ENCODE data around the gene DNAJB6. TPM values are rescaled to one million over a fixed set of nuclear protein-coding genes. Genes with fewer than 3 reads are reported as not detected.
A peak's percentile ranks its signal among the peaks of the same experiment; 100 is the strongest.

Gene DNAJB6
- polyA plus RNA-seq, 3 donors, result 66.6 to 117 (median 116) TPM

GRCh38 chr7:157339777-157340677 is 3.2 kb downstream of the DNAJB6 start:
- peaks cover 6 to 26% of the 10 kb centered on the region in 2 donors for H3K36me3 Mint-ChIP-seq
- no peak overlapping the region for H3K9ac ChIP-seq (ENCODE audit: insufficient read depth, low read length, poor library complexity, severe bottlenecking)
- peak overlapping the region in 1 of 3 experiments; percentile 50 for H3K4me3 ChIP-seq (replicated peaks in 1 of 3; ENCODE audit: low read depth in 2 of 3, low read length in 3 of 3)
- H2AFZ ChIP-seq (ENCODE audit: insufficient read depth, low read depth, low read length, poor library complexity, severe bottlenecking), result no peak overlapping the region
- H3K4me2 ChIP-seq (replicated peaks; ENCODE audit: extremely low read depth, low read length, poor library complexity, severe bottlenecking), result peak overlapping the region; percentile 33
- DNase-seq, result peak; percentile 57 to 64 (median 63)
- peaks cover 51% of the 10 kb centered on the region for H3K4me1 Mint-ChIP-seq
- no peaks in the 10 kb centered on the region for H3K27me3 ChIP-seq (ENCODE audit: control insufficient read depth in 2 of 2, insufficient read depth in 2 of 2, low read length in 2 of 2)
- no peaks in the 10 kb centered on the region for H3K36me3 ChIP-seq (replicated peaks in 1 of 2; ENCODE audit: control insufficient read depth in 1 of 2, insufficient read depth in 2 of 2, low read length in 2 of 2)
- H3K4me1 ChIP-seq (ENCODE audit: control insufficient read depth in 1 of 2, insufficient read depth in 2 of 2, low read length in 2 of 2), result peaks cover 24 to 37% of the 10 kb centered on the region in 2 donors
- no peaks in the 10 kb centered on the region for H3K27me3 Mint-ChIP-seq (ENCODE audit: low read depth in 3 of 3)
- peak overlapping the region in 1 of 2 donors; percentile 96 for H3K4me3 Mint-ChIP-seq
- H3K9me3 Mint-ChIP-seq, result peaks cover 0 to 1% (median 0%) of the 10 kb centered on the region in 7 donors
- 61% methylated on average over 19 of the region's 25 CpGs for WGBS (ENCODE audit: insufficient coverage)
- no peaks in the 10 kb centered on the region for H3K9me3 ChIP-seq (replicated peaks in 1 of 2; ENCODE audit: control insufficient read depth in 1 of 2, insufficient read depth in 1 of 2, low read length in 2 of 2)
- intact Hi-C loops (cut with micrococcal nuclease), result loop anchor here (2.0 to 10.0 kb wide), 2 partner anchors 43 to 65 kb away; no protein-coding TSS in a partner anchor
- H3K27ac Mint-ChIP-seq, result peak overlapping the region; percentile 3 to 74 (median 17)
- no peak overlapping the region for H3K27ac ChIP-seq (ENCODE audit: low read depth in 1 of 2, low read length in 2 of 2)
- peak; percentile 84 for TF ChIP-seq CTCF (IDR thresholded peaks at IDR 0.05)
- H4K20me1 ChIP-seq (ENCODE audit: insufficient read depth, low read length), result peaks cover 78% of the 10 kb centered on the region
- H3K79me2 ChIP-seq (ENCODE audit: insufficient read depth, low read length), result peaks cover 83% of the 10 kb centered on the region

GRCh38 chr7:157347217-157347904 is 10.6 kb downstream of the DNAJB6 start:
- Histone ChIP-seq H3K27ac (ENCODE audit: low read depth in 1 of 2, low read length in 2 of 2) (no peak overlapping the region), H3K36me3 (replicated peaks in 1 of 2; ENCODE audit: control insufficient read depth in 1 of 2, insufficient read depth in 2 of 2, low read length in 2 of 2) (peaks cover 0 to 9% of the 10 kb centered on the region in 2 donors), H3K9ac (ENCODE audit: insufficient read depth, low read length, poor library complexity, severe bottlenecking) (no peak overlapping the region), H3K4me1 (ENCODE audit: control insufficient read depth in 1 of 2, insufficient read depth in 2 of 2, low read length in 2 of 2) (peaks cover 13 to 30% of the 10 kb centered on the region in 2 donors), H3K4me3 (replicated peaks in 1 of 3; ENCODE audit: low read depth in 2 of 3, low read length in 3 of 3) (no peak overlapping the region), H3K79me2 (ENCODE audit: insufficient read depth, low read length) (peaks cover 100% of the 10 kb centered on the region), H3K27me3 (ENCODE audit: control insufficient read depth in 2 of 2, insufficient read depth in 2 of 2, low read length in 2 of 2) (no peaks in the 10 kb centered on the region), H3K9me3 (replicated peaks in 1 of 2; ENCODE audit: control insufficient read depth in 1 of 2, insufficient read depth in 1 of 2, low read length in 2 of 2) (no peaks in the 10 kb centered on the region), H4K20me1 (ENCODE audit: insufficient read depth, low read length) (peaks cover 100% of the 10 kb centered on the region), H3K4me2 (replicated peaks; ENCODE audit: extremely low read depth, low read length, poor library complexity, severe bottlenecking) (no peak overlapping the region), H2AFZ (ENCODE audit: insufficient read depth, low read depth, low read length, poor library complexity, severe bottlenecking) (no peak overlapping the region)
- Mint-ChIP-seq H3K4me1 (peaks cover 44% of the 10 kb centered on the region), H3K9me3 (no peaks in the 10 kb centered on the region), H3K4me3 (no peak overlapping the region), H3K27me3 (ENCODE audit: low read depth in 3 of 3) (no peaks in the 10 kb centered on the region), H3K27ac (no peak overlapping the region), H3K36me3 (peaks cover 7 to 32% of the 10 kb centered on the region in 2 donors)
- WGBS (ENCODE audit: insufficient coverage), result 93% methylated on average over 4 of the region's 11 CpGs
- intact Hi-C loops (cut with micrococcal nuclease), result no loop called here
- DNase-seq, result no peak
- no peak for TF ChIP-seq CTCF (IDR thresholded peaks at IDR 0.05)
